Measurements from ENCODE around the gene TRA2A. TPM values are rescaled to one million over a fixed set of nuclear protein-coding genes. Genes with fewer than 3 reads are reported as not detected.

TRA2A gene
- total and polyA plus RNA-seq, 2 donors (not counting 3 experiments of a cell fraction or from before 2014, with no cell fraction given) = 55.1 to 112 TPM

DNA sequence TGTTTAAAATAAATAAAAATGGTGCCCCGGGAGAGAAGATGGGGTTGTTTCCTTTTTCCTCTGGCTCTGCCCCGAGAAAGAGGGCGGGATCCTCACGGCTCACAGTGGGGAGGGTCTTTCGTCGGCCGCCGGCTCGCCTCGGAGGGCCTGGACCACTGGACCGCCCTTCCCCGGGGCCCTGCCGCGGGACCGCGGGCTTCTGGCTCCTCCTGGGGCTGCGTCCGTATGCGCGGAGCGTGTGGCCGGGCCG is 58.0 kb downstream of the TRA2A start:
- dilution Hi-C loops (cut with MboI; ENCODE audit: extremely low pct_ligation_motif_present, low sequenced_read_pairs) = no loop called here
- Histone ChIP-seq H3K79me2 (ENCODE audit: control insufficient read depth, insufficient read depth, low read length) (peaks cover 12% of the 10 kb centered on the region), H4K20me1 (replicated peaks; ENCODE audit: control insufficient read depth, extremely low read depth, insufficient read depth, low read length) (no peaks in the 10 kb centered on the region), H3K9me1 (replicated peaks; ENCODE audit: control insufficient read depth, extremely low read depth, insufficient read depth, low read length) (no peaks in the 10 kb centered on the region), H3K4me3 (replicated peaks in 1 of 3; ENCODE audit: insufficient read depth in 1 of 3, low read depth in 1 of 3, low read length in 3 of 3) (peak overlapping the region; percentile 11 to 74 (median 50)), H3K9ac (replicated peaks; ENCODE audit: extremely low read depth, insufficient read depth, low read length) (peak overlapping the region; percentile 63), H3K27ac (ENCODE audit: insufficient read depth, low read depth, low read length) (peak overlapping the region; percentile 29), H3K27me3 (ENCODE audit: control insufficient read depth in 2 of 2, insufficient read depth in 2 of 2, low read length in 2 of 2) (peaks cover 24 to 41% of the 10 kb centered on the region in 2 experiments), H3K9me3 (replicated peaks; ENCODE audit: control insufficient read depth, insufficient read depth, low read length) (no peaks in the 10 kb centered on the region), H3K36me3 (ENCODE audit: control insufficient read depth in 2 of 2, extremely low read depth in 1 of 2, insufficient read depth in 2 of 2, low read length in 2 of 2) (no peaks in the 10 kb centered on the region), H3K4me1 (ENCODE audit: control insufficient read depth, extremely low read depth, insufficient read depth, low read length) (peaks cover 19% of the 10 kb centered on the region), H3K4me2 (ENCODE audit: insufficient read depth, low read length) (peak overlapping the region; percentile 69), H2AFZ (ENCODE audit: low read depth, low read length) (peak overlapping the region; percentile 84)
- CTCF ChIA-PET = interaction anchor here (1.4 to 2.0 kb wide), 2 partner anchors 116 to 201 kb away, joined by 12 to 14 read pairs; no protein-coding TSS in a partner anchor
- no peak for TF ChIP-seq CTCF (IDR thresholded peaks at IDR 0.05; ENCODE audit: extremely low read depth in 1 of 2, insufficient read depth in 1 of 2, low read depth in 1 of 2, low read length in 2 of 2)
- no peak for TF ChIP-seq FOS (IDR thresholded peaks at IDR 0.05; ENCODE audit: borderline replicate concordance, insufficient read depth, low read length)
- no peak for TF ChIP-seq POLR2AphosphoS5 (IDR thresholded peaks at IDR 0.05; ENCODE audit: insufficient read depth, low read depth, low read length)
- TF ChIP-seq, protein P1, sequence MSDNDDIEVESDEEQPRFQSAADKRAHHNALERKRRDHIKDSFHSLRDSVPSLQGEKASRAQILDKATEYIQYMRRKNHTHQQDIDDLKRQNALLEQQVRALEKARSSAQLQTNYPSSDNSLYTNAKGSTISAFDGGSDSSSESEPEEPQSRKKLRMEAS (IDR thresholded peaks at IDR 0.05; ENCODE audit: insufficient read depth, insufficient read length) = no peak
- TF ChIP-seq POLR2A (IDR thresholded peaks at IDR 0.05; ENCODE audit: low read depth, low read length) = no peak
- TF ChIP-seq EZH2 (IDR thresholded peaks at IDR 0.05; ENCODE audit: borderline replicate concordance, low read depth, low read length, severe bottlenecking) = no peak
- TF ChIP-seq GATA2 (IDR thresholded peaks at IDR 0.05; ENCODE audit: insufficient read depth, insufficient read length, low read depth, low read length) = no peak
- TF ChIP-seq JUN (IDR thresholded peaks at IDR 0.05; ENCODE audit: borderline replicate concordance, insufficient read depth, insufficient read length, low read depth) = no peak
- no peak for TF ChIP-seq MYC (IDR thresholded peaks at IDR 0.05; ENCODE audit: low read depth, low read length)
- DNase-seq (ENCODE audit: low read depth, low spot score) = no peak
- FAIRE-seq = no peak
- POLR2A ChIA-PET = interaction anchor here (0.6 to 1.2 kb wide), 2 partner anchors 11 to 158 kb away, joined by 3 to 8 read pairs; no protein-coding TSS in a partner anchor
- BruUV-seq (replicated peaks) = no TSS peak
- intact Hi-C loops (cut with micrococcal nuclease) = loop anchor here (2.0 to 10.0 kb wide), 2 partner anchors 17 to 289 kb away; partner anchors contain the start of gene NUP42
